Activated T-helper 2 cell treated with anti-CD3 and anti-CD28 coated beads, Interferon-gamma antibody, Interleukin-2, Interleukin-4, amounts not matched to agents 10 μg/mL and 5 μg/mL and 100 μg/mL, durations not matched to agents 14 hours and 24 hours and 36 hours (primary cell): Measurements from ENCODE around the gene TNFSF10. TPM values are rescaled to one million over a fixed set of nuclear protein-coding genes. Genes with fewer than 3 reads are reported as not detected.

ENCODE experiments used
- DNase-seq: peaks from one replicate; pipeline ENCODE4 v3.0.0; 2021; ENCODE audit warnings: low spot score
- H3K27ac Mint-ChIP-seq: one replicate; pipeline ENCODE4 v1.8.0; 2021; ENCODE audit warnings: mixed read lengths
- H3K27me3 Mint-ChIP-seq: one replicate; pipeline ENCODE4 v1.8.0; 2021; ENCODE audit warnings: low read depth, mixed read lengths
- H3K36me3 Mint-ChIP-seq: one replicate; pipeline ENCODE4 v1.8.0; 2021; ENCODE audit warnings: low read depth, mixed read lengths
- H3K4me1 Mint-ChIP-seq: one replicate; pipeline ENCODE4 v1.8.0; 2021; ENCODE audit warnings: low read depth, mixed read lengths
- H3K4me3 Mint-ChIP-seq: one replicate; pipeline ENCODE4 v1.8.0; 2021; ENCODE audit warnings: low read depth, mild to moderate bottlenecking, moderate library complexity, mixed read lengths
- H3K9me3 Mint-ChIP-seq: one replicate; pipeline ENCODE4 v1.8.0; 2021; ENCODE audit warnings: mixed read lengths
- intact Hi-C: fragments of 100-400 bp; cut with micrococcal nuclease; formaldehyde crosslinking; loops from one replicate; pipeline ENCODE4 v1.15.1; 2023
- total RNA-seq: library from RNA; stranded (reverse); gene quantifications from 2 replicates; pipeline ENCODE4 v1.2.3, GENCODE V29; 2022

The TNFSF10 gene
- total RNA-seq, 1 donor from 2014 or later, result 54.8 TPM

- no peak overlapping the region for H3K4me3 Mint-ChIP-seq
- H3K36me3 Mint-ChIP-seq, result peaks cover 5% of the 10 kb centered on the region
- intact Hi-C loops, result no loop called here
- no peaks in the 10 kb centered on the region for H3K9me3 Mint-ChIP-seq
- no peak for DNase-seq
- no peaks in the 10 kb centered on the region for H3K27me3 Mint-ChIP-seq
- no peak overlapping the region for H3K27ac Mint-ChIP-seq
- H3K4me1 Mint-ChIP-seq, result peaks cover 45% of the 10 kb centered on the region
Observed at GRCh38 chr3:172553526-172554252, 30.5 kb upstream of the TNFSF10 start.

- Mint-ChIP-seq H3K4me1 (peaks cover 43% of the 10 kb centered on the region), H3K36me3 (peaks cover 6% of the 10 kb centered on the region), H3K4me3 (no peak overlapping the region), H3K27ac (no peak overlapping the region), H3K9me3 (no peaks in the 10 kb centered on the region), H3K27me3 (no peaks in the 10 kb centered on the region)
- intact Hi-C loops, result no loop called here
- no peak for DNase-seq
Observed at GRCh38 chr3:172552607-172553006, 29.4 kb upstream of the TNFSF10 start.

GRCh38 chr3:172551874-172552273, 28.6 kb upstream of the TNFSF10 start:
- no peak overlapping the region for H3K27ac Mint-ChIP-seq
- no peaks in the 10 kb centered on the region for H3K9me3 Mint-ChIP-seq
- intact Hi-C loops, result loop anchor here (2.0 kb wide), 2 partner anchors 29 to 39 kb away; partner anchors contain the start of gene TNFSF10
- no peaks in the 10 kb centered on the region for H3K27me3 Mint-ChIP-seq
- peaks cover 6% of the 10 kb centered on the region for H3K36me3 Mint-ChIP-seq
- no peak overlapping the region for H3K4me3 Mint-ChIP-seq
- H3K4me1 Mint-ChIP-seq, result peaks cover 41% of the 10 kb centered on the region
- DNase-seq, result no peak

- intact Hi-C loops, result loop anchor here (1.0 to 2.0 kb wide), 7 partner anchors 12 to 42 kb away; partner anchors contain the start of gene TNFSF10
- DNase-seq, result peak; percentile 55
- Mint-ChIP-seq H3K4me1 (peaks cover 48% of the 10 kb centered on the region), H3K4me3 (no peak overlapping the region), H3K27me3 (no peaks in the 10 kb centered on the region), H3K36me3 (peaks cover 6% of the 10 kb centered on the region), H3K27ac (peak overlapping the region; percentile 67), H3K9me3 (no peaks in the 10 kb centered on the region)
Observed at GRCh38 chr3:172550347-172550943, 27.2 kb upstream of the TNFSF10 start.

- Mint-ChIP-seq H3K27me3 (no peaks in the 10 kb centered on the region), H3K36me3 (peaks cover 6% of the 10 kb centered on the region), H3K27ac (no peak overlapping the region), H3K9me3 (no peaks in the 10 kb centered on the region), H3K4me3 (no peak overlapping the region), H3K4me1 (peaks cover 54% of the 10 kb centered on the region)
- intact Hi-C loops, result no loop called here
- DNase-seq, result no peak
Observed at GRCh38 chr3:172549144-172549543, 25.9 kb upstream of the TNFSF10 start.

- Mint-ChIP-seq H3K27me3 (no peaks in the 10 kb centered on the region), H3K27ac (peak overlapping the region; percentile 6), H3K4me1 (peaks cover 48% of the 10 kb centered on the region), H3K36me3 (peaks cover 6% of the 10 kb centered on the region), H3K4me3 (no peak overlapping the region), H3K9me3 (no peaks in the 10 kb centered on the region)
- DNase-seq, result no peak
- intact Hi-C loops, result no loop called here
Observed at GRCh38 chr3:172546628-172547214, 23.5 kb upstream of the TNFSF10 start.

GRCh38 chr3:172546105-172546504, 22.9 kb upstream of the TNFSF10 start:
- Mint-ChIP-seq H3K27ac (no peak overlapping the region), H3K4me3 (no peak overlapping the region), H3K27me3 (no peaks in the 10 kb centered on the region), H3K4me1 (peaks cover 42% of the 10 kb centered on the region), H3K36me3 (peaks cover 6% of the 10 kb centered on the region), H3K9me3 (no peaks in the 10 kb centered on the region)
- intact Hi-C loops, result no loop called here
- DNase-seq, result no peak

GRCh38 chr3:172544404-172544803, 21.2 kb upstream of the TNFSF10 start:
- Mint-ChIP-seq H3K9me3 (no peaks in the 10 kb centered on the region), H3K36me3 (peaks cover 6% of the 10 kb centered on the region), H3K4me1 (peaks cover 30% of the 10 kb centered on the region), H3K4me3 (no peak overlapping the region), H3K27me3 (no peaks in the 10 kb centered on the region), H3K27ac (no peak overlapping the region)
- intact Hi-C loops, result no loop called here
- DNase-seq, result no peak

GRCh38 chr3:172543884-172544283, 20.7 kb upstream of the TNFSF10 start:
- DNase-seq, result no peak
- intact Hi-C loops, result no loop called here
- Mint-ChIP-seq H3K9me3 (peaks cover 4% of the 10 kb centered on the region), H3K27ac (no peak overlapping the region), H3K27me3 (no peaks in the 10 kb centered on the region), H3K4me3 (no peak overlapping the region), H3K36me3 (peaks cover 5% of the 10 kb centered on the region), H3K4me1 (peaks cover 33% of the 10 kb centered on the region)

GRCh38 chr3:172543419-172543818, 20.2 kb upstream of the TNFSF10 start:
- DNase-seq, result no peak
- Mint-ChIP-seq H3K36me3 (peaks cover 6% of the 10 kb centered on the region), H3K27me3 (no peaks in the 10 kb centered on the region), H3K9me3 (peaks cover 9% of the 10 kb centered on the region), H3K4me3 (no peak overlapping the region), H3K27ac (no peak overlapping the region), H3K4me1 (peaks cover 35% of the 10 kb centered on the region)
- intact Hi-C loops, result no loop called here

- intact Hi-C loops, result no loop called here
- H3K9me3 Mint-ChIP-seq, result peaks cover 10% of the 10 kb centered on the region
- DNase-seq, result no peak
- peaks cover 39% of the 10 kb centered on the region for H3K4me1 Mint-ChIP-seq
- H3K27me3 Mint-ChIP-seq, result no peaks in the 10 kb centered on the region
- H3K36me3 Mint-ChIP-seq, result peaks cover 10% of the 10 kb centered on the region
- no peak overlapping the region for H3K4me3 Mint-ChIP-seq
- H3K27ac Mint-ChIP-seq, result no peak overlapping the region
Observed at GRCh38 chr3:172542999-172543398, 19.8 kb upstream of the TNFSF10 start.

GRCh38 chr3:172541945-172542488, 18.8 kb upstream of the TNFSF10 start:
- H3K36me3 Mint-ChIP-seq, result peaks cover 10% of the 10 kb centered on the region
- H3K9me3 Mint-ChIP-seq, result peaks cover 10% of the 10 kb centered on the region
- peaks cover 43% of the 10 kb centered on the region for H3K4me1 Mint-ChIP-seq
- no peak overlapping the region for H3K4me3 Mint-ChIP-seq
- no peak for DNase-seq
- no peaks in the 10 kb centered on the region for H3K27me3 Mint-ChIP-seq
- intact Hi-C loops, result no loop called here
- no peak overlapping the region for H3K27ac Mint-ChIP-seq

- intact Hi-C loops, result no loop called here
- DNase-seq, result no peak
- H3K27me3 Mint-ChIP-seq, result no peaks in the 10 kb centered on the region
- H3K27ac Mint-ChIP-seq, result no peak overlapping the region
- peaks cover 46% of the 10 kb centered on the region for H3K4me1 Mint-ChIP-seq
- no peak overlapping the region for H3K4me3 Mint-ChIP-seq
- peaks cover 15% of the 10 kb centered on the region for H3K36me3 Mint-ChIP-seq
- peaks cover 14% of the 10 kb centered on the region for H3K9me3 Mint-ChIP-seq
Observed at GRCh38 chr3:172540049-172540448, 16.8 kb upstream of the TNFSF10 start.
